ENCODE results near the gene FLOT1. TPM values are rescaled to one million over a fixed set of nuclear protein-coding genes. Genes with fewer than 3 reads are reported as not detected.

FLOT1 gene
- total and polyA plus RNA-seq, 9 of the 15 experiments (the other 6 are each of a cell fraction or from before 2014, with no cell fraction given) = 11.7 to 149 (median 118) TPM

- TF ChIP-seq ZNF644 (tag; IDR thresholded peaks at IDR 0.05; ENCODE audit: low read depth) = no peak
- 0 out of 2 replicates have a peak, but pooled peaks have one; percentile 19 for TF ChIP-seq GTF2F1 (IDR thresholded peaks at IDR 0.05; ENCODE audit: low read depth, low read length)
- TF ChIP-seq ZFP30 (CRISPR knock-in tag; IDR thresholded peaks at IDR 0.05; ENCODE audit: borderline replicate concordance) = no peak
- TF ChIP-seq, protein P1, sequence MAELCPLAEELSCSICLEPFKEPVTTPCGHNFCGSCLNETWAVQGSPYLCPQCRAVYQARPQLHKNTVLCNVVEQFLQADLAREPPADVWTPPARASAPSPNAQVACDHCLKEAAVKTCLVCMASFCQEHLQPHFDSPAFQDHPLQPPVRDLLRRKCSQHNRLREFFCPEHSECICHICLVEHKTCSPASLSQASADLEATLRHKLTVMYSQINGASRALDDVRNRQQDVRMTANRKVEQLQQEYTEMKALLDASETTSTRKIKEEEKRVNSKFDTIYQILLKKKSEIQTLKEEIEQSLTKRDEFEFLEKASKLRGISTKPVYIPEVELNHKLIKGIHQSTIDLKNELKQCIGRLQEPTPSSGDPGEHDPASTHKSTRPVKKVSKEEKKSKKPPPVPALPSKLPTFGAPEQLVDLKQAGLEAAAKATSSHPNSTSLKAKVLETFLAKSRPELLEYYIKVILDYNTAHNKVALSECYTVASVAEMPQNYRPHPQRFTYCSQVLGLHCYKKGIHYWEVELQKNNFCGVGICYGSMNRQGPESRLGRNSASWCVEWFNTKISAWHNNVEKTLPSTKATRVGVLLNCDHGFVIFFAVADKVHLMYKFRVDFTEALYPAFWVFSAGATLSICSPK (IDR thresholded peaks at IDR 0.05; ENCODE audit: borderline replicate concordance) = peak; percentile 90
- TF ChIP-seq NRF1 (conservative IDR thresholded peaks at IDR 0.05 in 1 of 2, IDR thresholded peaks at IDR 0.05 in 1 of 2) = peak in 1 of 2 experiments; percentile 51; a peak in 3 of 4 replicates
- TF ChIP-seq ZNF133 (CRISPR knock-in tag; IDR thresholded peaks at IDR 0.05) = no peak
- no peak for TF ChIP-seq TGIF2 (CRISPR knock-in tag; IDR thresholded peaks at IDR 0.05)
- peak; percentile 27; the same call in 1 of the 2 replicates for TF ChIP-seq TEAD4 (IDR thresholded peaks at IDR 0.05; ENCODE audit: low read length)
- TF ChIP-seq TEAD4 (CRISPR knock-in tag; IDR thresholded peaks at IDR 0.05; ENCODE audit: borderline replicate concordance) = no peak
- no peak for TF ChIP-seq WHSC1 (IDR thresholded peaks at IDR 0.05; ENCODE audit: low read length)
- no peak for TF ChIP-seq EP400 (IDR thresholded peaks at IDR 0.05)
- no peak for TF ChIP-seq ZNF24 (IDR thresholded peaks at IDR 0.05)
- no peak for TF ChIP-seq PTBP1 (IDR thresholded peaks at IDR 0.05; ENCODE audit: low read depth, low read length)
- TF ChIP-seq XRCC5 (IDR thresholded peaks at IDR 0.05; ENCODE audit: low read depth, low read length) = peak; percentile 17; the same call in 1 of the 2 replicates
- TF ChIP-seq PHTF2 (CRISPR knock-in tag; IDR thresholded peaks at IDR 0.05) = no peak
- no peak for TF ChIP-seq TAF15 (IDR thresholded peaks at IDR 0.05; ENCODE audit: low read depth, low read length)
- no peak for TF ChIP-seq HOXB6 (CRISPR knock-in tag; IDR thresholded peaks at IDR 0.05; ENCODE audit: borderline replicate concordance)
- TF ChIP-seq THAP12 (CRISPR knock-in tag; IDR thresholded peaks at IDR 0.05) = no peak
- TF ChIP-seq ARID1B (IDR thresholded peaks at IDR 0.05) = peak; percentile 79
- 0 out of 2 replicates have a peak, but pooled peaks have one; percentile 31 for TF ChIP-seq ZNF384 (IDR thresholded peaks at IDR 0.05; ENCODE audit: low read depth, low read length)
- TF ChIP-seq TBL1XR1 (IDR thresholded peaks at IDR 0.05; ENCODE audit: low read length in 2 of 2) = no peak; a peak in 1 of 4 replicates
Observed at GRCh38 chr6:30682143-30683117, 60.1 kb downstream of the FLOT1 start (continued).
